ENCODE measurements around the gene ASXL2. TPM values are rescaled to one million over a fixed set of nuclear protein-coding genes. Genes with fewer than 3 reads are reported as not detected.

ASXL2 gene
- total and polyA plus RNA-seq, 2 donors: 4.6 to 7.4 TPM

DNA sequence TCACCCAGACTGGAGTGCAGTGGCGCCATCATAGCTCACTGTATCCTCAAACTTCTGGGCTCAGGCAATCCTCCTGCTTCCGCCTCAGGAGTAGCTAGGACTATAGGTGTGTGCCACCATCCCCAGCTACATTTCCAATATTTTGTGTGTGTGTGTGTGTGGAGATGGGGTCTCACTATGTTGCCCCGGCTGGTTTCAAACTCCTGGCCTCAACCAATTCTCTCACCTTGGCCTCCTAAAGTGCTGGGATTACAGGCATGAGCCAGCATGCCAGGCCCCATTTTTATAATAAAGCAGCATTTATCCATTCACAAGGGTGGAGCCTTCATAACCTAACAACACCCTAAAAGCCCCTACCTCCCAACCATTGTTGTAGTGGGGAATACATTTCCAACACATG, 152.4 kb downstream of the ASXL2 start:
- H3K9me3 ChIP-seq (ENCODE audit: control insufficient read depth in 2 of 2, insufficient read depth in 1 of 2, low read length in 1 of 2): no peaks in the 10 kb centered on the region
- H3K36me3 ChIP-seq (ENCODE audit: control insufficient read depth in 2 of 2, insufficient read depth in 2 of 2, low read length in 1 of 2): no peaks in the 10 kb centered on the region
- WGBS: over 99% methylated on average over 3 of the region's 3 CpGs
- H3K4me1 ChIP-seq (ENCODE audit: control insufficient read depth in 2 of 2, insufficient read depth in 2 of 2, low read length in 2 of 2): no peaks in the 10 kb centered on the region
- no peak overlapping the region for H3K27ac ChIP-seq (ENCODE audit: low read depth in 1 of 2, low read length in 1 of 2)
- H3K4me3 ChIP-seq (ENCODE audit: low read length in 2 of 2): no peak overlapping the region
- H3K27me3 ChIP-seq (ENCODE audit: control insufficient read depth in 2 of 2, insufficient read depth in 1 of 2, low read length in 1 of 2): no peaks in the 10 kb centered on the region
- DNase-seq (ENCODE audit: low read depth in 6 of 9, low spot score in 9 of 9): no peak

DNA sequence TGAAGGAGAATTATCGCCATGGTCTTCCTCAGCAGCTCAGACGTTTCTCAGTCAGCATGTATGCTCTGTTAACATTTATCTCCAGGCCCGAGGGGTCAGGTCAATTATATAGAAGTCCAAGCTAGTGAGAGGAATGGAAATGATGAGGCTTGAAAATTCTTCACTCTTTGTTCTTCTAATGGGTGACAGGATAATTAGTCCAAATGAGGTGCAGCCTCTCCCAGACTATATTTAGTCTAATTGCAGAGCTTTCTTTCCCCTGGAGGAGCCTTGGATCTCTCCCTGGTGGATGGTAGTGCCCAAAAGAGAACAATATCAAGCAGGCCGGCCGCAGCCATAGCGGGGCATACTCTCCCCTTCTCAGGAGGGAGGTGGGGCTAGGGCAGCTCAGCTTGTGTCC, 153.5 kb downstream of the ASXL2 start:
- 96% methylated on average over 6 of the region's 6 CpGs for WGBS
- DNase-seq (ENCODE audit: low read depth in 6 of 9, low spot score in 9 of 9): no peak
- Histone ChIP-seq H3K9me3 (ENCODE audit: control insufficient read depth in 2 of 2, insufficient read depth in 1 of 2, low read length in 1 of 2) (no peaks in the 10 kb centered on the region), H3K27me3 (ENCODE audit: control insufficient read depth in 2 of 2, insufficient read depth in 1 of 2, low read length in 1 of 2) (no peaks in the 10 kb centered on the region), H3K4me1 (ENCODE audit: control insufficient read depth in 2 of 2, insufficient read depth in 2 of 2, low read length in 2 of 2) (no peaks in the 10 kb centered on the region), H3K36me3 (ENCODE audit: control insufficient read depth in 2 of 2, insufficient read depth in 2 of 2, low read length in 1 of 2) (no peaks in the 10 kb centered on the region), H3K4me3 (ENCODE audit: low read length in 2 of 2) (no peak overlapping the region), H3K27ac (ENCODE audit: low read depth in 1 of 2, low read length in 1 of 2) (no peak overlapping the region)

DNA sequence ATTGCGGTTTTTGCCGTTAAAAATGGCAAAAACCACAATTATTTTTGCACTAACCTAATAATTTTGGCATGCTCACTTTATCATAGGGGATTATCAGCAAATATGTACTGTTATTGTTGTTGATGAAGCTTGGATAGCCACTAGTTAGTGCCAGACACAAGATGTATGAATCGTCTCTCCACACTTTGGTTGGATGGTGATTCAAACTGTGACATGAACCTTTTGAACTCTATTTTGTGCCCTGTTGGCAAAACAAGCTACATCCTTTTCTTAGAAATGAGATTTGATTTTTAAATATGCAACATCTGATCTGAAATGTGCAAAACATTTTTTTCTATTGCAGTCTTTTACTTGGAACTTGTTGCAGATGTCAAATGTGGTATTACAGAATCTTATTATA, 156.1 kb downstream of the ASXL2 start:
- Histone ChIP-seq H3K27ac (ENCODE audit: low read depth in 1 of 2, low read length in 1 of 2) (no peak overlapping the region), H3K36me3 (ENCODE audit: control insufficient read depth in 2 of 2, insufficient read depth in 2 of 2, low read length in 1 of 2) (no peaks in the 10 kb centered on the region), H3K4me3 (ENCODE audit: low read length in 2 of 2) (no peak overlapping the region), H3K27me3 (ENCODE audit: control insufficient read depth in 2 of 2, insufficient read depth in 1 of 2, low read length in 1 of 2) (no peaks in the 10 kb centered on the region), H3K4me1 (ENCODE audit: control insufficient read depth in 2 of 2, insufficient read depth in 2 of 2, low read length in 2 of 2) (peaks cover 0 to 3% of the 10 kb centered on the region in 2 donors), H3K9me3 (ENCODE audit: control insufficient read depth in 2 of 2, insufficient read depth in 1 of 2, low read length in 1 of 2) (no peaks in the 10 kb centered on the region)
- DNase-seq (ENCODE audit: low read depth in 6 of 9, low spot score in 9 of 9): no peak
- 94% methylated on average over 3 of the region's 3 CpGs for WGBS

DNA sequence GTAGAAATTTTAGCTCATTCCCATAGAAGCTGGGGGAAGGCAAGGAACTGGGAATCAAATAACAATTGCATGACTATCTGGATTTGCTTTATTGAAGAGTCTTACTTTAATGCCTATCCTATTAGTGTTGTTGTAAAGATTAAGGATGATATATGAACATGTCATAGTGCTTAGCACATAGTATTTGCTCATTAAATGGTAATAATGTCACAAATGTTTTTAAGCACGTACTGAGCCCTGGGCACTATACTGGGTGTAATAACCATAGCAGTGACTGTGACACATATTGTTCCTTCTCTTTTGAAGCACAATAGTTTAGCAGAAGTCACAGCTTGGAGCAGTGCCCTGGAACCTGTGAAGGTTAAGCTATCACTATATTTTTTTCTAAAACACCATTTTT, 157.7 kb downstream of the ASXL2 start:
- H3K9me3 ChIP-seq (ENCODE audit: control insufficient read depth in 2 of 2, insufficient read depth in 1 of 2, low read length in 1 of 2): no peaks in the 10 kb centered on the region
- 97% methylated on average over 1 of the region's 1 CpG for WGBS
- no peak overlapping the region for H3K4me3 ChIP-seq (ENCODE audit: low read length in 2 of 2)
- H3K27ac ChIP-seq (ENCODE audit: low read depth in 1 of 2, low read length in 1 of 2): no peak overlapping the region
- H3K36me3 ChIP-seq (ENCODE audit: control insufficient read depth in 2 of 2, insufficient read depth in 2 of 2, low read length in 1 of 2): no peaks in the 10 kb centered on the region
- peaks cover 0 to 3% of the 10 kb centered on the region in 2 donors for H3K4me1 ChIP-seq (ENCODE audit: control insufficient read depth in 2 of 2, insufficient read depth in 2 of 2, low read length in 2 of 2)
- DNase-seq (ENCODE audit: low read depth in 6 of 9, low spot score in 9 of 9): no peak
- H3K27me3 ChIP-seq (ENCODE audit: control insufficient read depth in 2 of 2, insufficient read depth in 1 of 2, low read length in 1 of 2): no peaks in the 10 kb centered on the region

DNA sequence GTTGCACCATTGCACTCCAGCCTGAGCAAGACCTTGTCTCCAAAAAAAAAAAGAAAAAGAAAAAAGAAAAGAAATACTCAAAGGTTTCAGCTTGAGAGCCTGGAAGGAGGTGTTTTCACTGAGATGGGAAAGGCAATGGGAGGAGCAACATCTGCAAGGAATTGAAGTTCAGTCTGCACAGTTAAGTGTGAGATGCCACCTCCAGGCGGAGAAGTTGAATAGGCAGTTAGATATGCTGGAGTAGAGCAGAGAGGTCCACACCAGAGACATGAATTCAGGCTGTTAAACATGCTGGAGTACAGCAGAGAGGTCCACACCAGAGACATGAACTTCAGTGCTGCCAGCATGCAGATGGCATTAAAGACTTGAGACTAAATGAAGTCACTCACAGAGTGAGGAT, 163.5 kb downstream of the ASXL2 start:
- WGBS: 100% methylated on average over 1 of the region's 1 CpG
- Histone ChIP-seq H3K9me3 (ENCODE audit: control insufficient read depth in 2 of 2, insufficient read depth in 1 of 2, low read length in 1 of 2) (no peaks in the 10 kb centered on the region), H3K4me1 (ENCODE audit: control insufficient read depth in 2 of 2, insufficient read depth in 2 of 2, low read length in 2 of 2) (peaks cover 0 to 5% of the 10 kb centered on the region in 2 donors), H3K36me3 (ENCODE audit: control insufficient read depth in 2 of 2, insufficient read depth in 2 of 2, low read length in 1 of 2) (no peaks in the 10 kb centered on the region), H3K27me3 (ENCODE audit: control insufficient read depth in 2 of 2, insufficient read depth in 1 of 2, low read length in 1 of 2) (no peaks in the 10 kb centered on the region), H3K27ac (ENCODE audit: low read depth in 1 of 2, low read length in 1 of 2) (no peak overlapping the region), H3K4me3 (ENCODE audit: low read length in 2 of 2) (no peak overlapping the region)
- DNase-seq (ENCODE audit: low read depth in 6 of 9, low spot score in 9 of 9): no peak

DNA sequence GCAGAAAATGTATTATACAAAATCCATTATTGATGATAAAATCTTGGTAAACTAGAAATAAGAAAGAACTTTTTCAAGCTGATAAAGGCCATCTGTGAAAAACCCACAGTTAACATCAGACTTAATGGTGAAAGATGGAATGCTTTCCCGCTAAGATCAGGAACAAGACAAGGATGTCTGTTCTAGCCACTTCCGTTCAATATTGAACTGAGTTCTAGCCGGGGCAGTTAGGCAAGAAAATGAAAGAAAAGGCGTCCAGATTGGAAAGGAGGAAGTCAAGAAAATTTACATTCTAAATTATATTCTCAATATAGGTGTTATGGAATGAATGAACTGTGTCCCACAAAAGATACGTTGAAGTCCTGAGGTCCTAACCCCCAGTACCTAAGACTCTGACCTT, 165.8 kb downstream of the ASXL2 start:
- DNase-seq (ENCODE audit: low read depth in 6 of 9, low spot score in 9 of 9): no peak
- Histone ChIP-seq H3K4me3 (ENCODE audit: low read length in 2 of 2) (no peak overlapping the region), H3K9me3 (ENCODE audit: control insufficient read depth in 2 of 2, insufficient read depth in 1 of 2, low read length in 1 of 2) (no peaks in the 10 kb centered on the region), H3K36me3 (ENCODE audit: control insufficient read depth in 2 of 2, insufficient read depth in 2 of 2, low read length in 1 of 2) (no peaks in the 10 kb centered on the region), H3K27me3 (ENCODE audit: control insufficient read depth in 2 of 2, insufficient read depth in 1 of 2, low read length in 1 of 2) (no peaks in the 10 kb centered on the region), H3K4me1 (ENCODE audit: control insufficient read depth in 2 of 2, insufficient read depth in 2 of 2, low read length in 2 of 2) (peaks cover 0 to 2% of the 10 kb centered on the region in 2 donors), H3K27ac (ENCODE audit: low read depth in 1 of 2, low read length in 1 of 2) (no peak overlapping the region)
- 59% methylated on average over 5 of the region's 5 CpGs for WGBS

DNA sequence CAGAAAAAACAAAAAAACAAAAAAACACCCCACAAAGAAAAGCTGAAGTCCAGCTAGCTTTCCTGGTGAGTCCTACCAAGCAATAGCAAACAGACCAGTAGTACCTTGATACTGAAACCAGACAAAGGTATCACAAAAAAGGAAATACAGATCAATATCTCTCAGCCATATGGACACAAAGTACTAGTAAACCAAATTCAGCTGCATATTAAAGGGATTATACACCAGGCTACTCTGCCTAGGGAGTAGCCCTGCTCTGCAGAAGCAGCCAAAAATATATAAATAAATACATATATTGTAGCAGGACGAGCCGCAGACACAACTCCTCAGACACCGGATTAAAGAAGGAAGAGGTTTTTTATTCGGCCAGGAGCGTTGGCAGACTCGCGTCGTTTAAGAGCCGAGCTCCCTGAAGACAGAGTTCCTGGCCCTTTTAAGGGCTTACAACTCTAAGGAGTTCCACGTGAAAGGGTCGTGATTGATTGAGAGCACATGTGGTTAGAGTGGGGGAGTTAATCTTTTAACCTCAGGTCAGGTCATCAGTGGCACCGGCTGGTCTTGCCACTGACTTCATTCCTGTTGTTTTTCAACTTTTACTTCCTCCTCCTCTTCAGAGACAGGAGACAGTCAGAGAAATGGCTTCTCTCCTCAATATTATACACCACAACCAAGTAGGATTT, 166.5 kb downstream of the ASXL2 start:
- Histone ChIP-seq H3K36me3 (ENCODE audit: control insufficient read depth in 2 of 2, insufficient read depth in 2 of 2, low read length in 1 of 2) (no peaks in the 10 kb centered on the region), H3K27ac (ENCODE audit: low read depth in 1 of 2, low read length in 1 of 2) (no peak overlapping the region), H3K4me3 (ENCODE audit: low read length in 2 of 2) (no peak overlapping the region), H3K4me1 (ENCODE audit: control insufficient read depth in 2 of 2, insufficient read depth in 2 of 2, low read length in 2 of 2) (peaks cover 0 to 2% of the 10 kb centered on the region in 2 donors), H3K27me3 (ENCODE audit: control insufficient read depth in 2 of 2, insufficient read depth in 1 of 2, low read length in 1 of 2) (no peaks in the 10 kb centered on the region), H3K9me3 (ENCODE audit: control insufficient read depth in 2 of 2, insufficient read depth in 1 of 2, low read length in 1 of 2) (no peaks in the 10 kb centered on the region)
- 6% methylated on average over 12 of the region's 12 CpGs for WGBS
- no peak for DNase-seq (ENCODE audit: low read depth in 6 of 9, low spot score in 9 of 9)

DNA sequence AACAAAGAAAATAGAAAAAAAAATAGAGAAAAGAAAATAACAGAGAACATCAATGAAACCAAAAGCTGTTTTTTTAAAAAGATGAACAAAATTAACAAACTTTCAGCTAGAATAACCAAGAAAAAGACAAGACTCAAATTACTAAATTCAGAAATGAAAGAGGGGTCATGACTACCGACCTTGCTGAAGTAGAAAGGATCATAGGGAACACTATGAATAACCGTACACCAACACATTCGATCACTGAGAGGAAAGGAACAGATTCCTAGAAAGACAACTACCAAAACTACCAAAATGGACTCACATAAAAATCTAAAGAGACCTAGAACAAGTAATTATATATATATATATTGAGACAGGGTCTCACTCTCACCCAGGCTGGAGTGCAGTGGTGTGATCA, 167.5 kb downstream of the ASXL2 start:
- no peak for DNase-seq (ENCODE audit: low read depth in 6 of 9, low spot score in 9 of 9)
- Histone ChIP-seq H3K4me3 (ENCODE audit: low read length in 2 of 2) (no peak overlapping the region), H3K9me3 (ENCODE audit: control insufficient read depth in 2 of 2, insufficient read depth in 1 of 2, low read length in 1 of 2) (no peaks in the 10 kb centered on the region), H3K4me1 (ENCODE audit: control insufficient read depth in 2 of 2, insufficient read depth in 2 of 2, low read length in 2 of 2) (peaks cover 0 to 2% of the 10 kb centered on the region in 2 donors), H3K27ac (ENCODE audit: low read depth in 1 of 2, low read length in 1 of 2) (no peak overlapping the region), H3K36me3 (ENCODE audit: control insufficient read depth in 2 of 2, insufficient read depth in 2 of 2, low read length in 1 of 2) (no peaks in the 10 kb centered on the region), H3K27me3 (ENCODE audit: control insufficient read depth in 2 of 2, insufficient read depth in 1 of 2, low read length in 1 of 2) (no peaks in the 10 kb centered on the region)
- WGBS: 96% methylated on average over 3 of the region's 3 CpGs

DNA sequence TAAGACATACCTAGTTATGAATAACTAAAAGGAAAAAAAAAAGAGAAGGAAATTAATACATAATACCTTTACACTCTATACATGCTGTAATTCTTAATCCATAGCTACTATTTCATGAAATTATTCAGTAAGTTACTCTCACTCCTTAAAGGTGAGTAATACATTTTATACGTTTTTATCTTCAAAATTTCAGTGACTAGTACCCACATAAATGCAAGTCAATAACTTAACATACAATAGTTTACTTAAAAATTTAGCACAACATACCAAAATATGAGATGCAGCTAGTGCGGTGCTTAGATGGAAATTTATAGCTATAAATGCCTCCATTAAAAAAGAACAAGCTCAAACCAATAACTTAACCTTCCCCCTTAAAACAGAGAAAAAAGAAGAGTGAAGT, 168.9 kb downstream of the ASXL2 start:
- no peak for DNase-seq (ENCODE audit: low read depth in 6 of 9, low spot score in 9 of 9)
- Histone ChIP-seq H3K9me3 (ENCODE audit: control insufficient read depth in 2 of 2, insufficient read depth in 1 of 2, low read length in 1 of 2) (no peaks in the 10 kb centered on the region), H3K27me3 (ENCODE audit: control insufficient read depth in 2 of 2, insufficient read depth in 1 of 2, low read length in 1 of 2) (no peaks in the 10 kb centered on the region), H3K4me1 (ENCODE audit: control insufficient read depth in 2 of 2, insufficient read depth in 2 of 2, low read length in 2 of 2) (peaks cover 0 to 2% of the 10 kb centered on the region in 2 donors), H3K36me3 (ENCODE audit: control insufficient read depth in 2 of 2, insufficient read depth in 2 of 2, low read length in 1 of 2) (no peaks in the 10 kb centered on the region), H3K4me3 (ENCODE audit: low read length in 2 of 2) (no peak overlapping the region), H3K27ac (ENCODE audit: low read depth in 1 of 2, low read length in 1 of 2) (no peak overlapping the region)
- 95% methylated on average over 2 of the region's 2 CpGs for WGBS
